SK-N-SH (cell line): ENCODE measurements around the gene IRGC. TPM values are rescaled to one million over a fixed set of nuclear protein-coding genes. Genes with fewer than 3 reads are reported as not detected.
A peak's percentile ranks its signal among the peaks of the same experiment; 100 is the strongest.

Source experiments
- CTCF ChIA-PET: fragments of 300-600, 350-600 bp; formaldehyde crosslinking; extraction: SDS; loops from one replicate; lab custom pipeline; 2021; lab: Yijun Ruan, JAX
- POLR2A ChIA-PET: fragments of 350-600 bp; sonication (Branson Sonifier 250); formaldehyde crosslinking; extraction: SDS; loops from one replicate; lab custom pipeline; 2020; ENCODE audit warnings: antibody characterized with exemption, inconsistent platforms; lab: Yijun Ruan, JAX
- DNase-seq: peaks from one replicate; pipeline ENCODE4 v3.0.0; 2012
- H2AFZ ChIP-seq: fragments of 200-600 bp; sonication (generic); 2 replicates; pipeline ENCODE4 v1.8.1; 2016; ENCODE audit warnings: antibody characterized with exemption, mild to moderate bottlenecking, low read depth
- H3F3A ChIP-seq: fragments of 200-600 bp; sonication (generic); replicated peaks from 2 replicates; pipeline ENCODE3; 2016; ENCODE audit warnings: antibody characterized with exemption, mild to moderate bottlenecking; ENCODE audit not compliant: insufficient read depth
- H3K27ac ChIP-seq, 2 experiments: fragments of 200-500 bp in 1 of 2; fragments of 200-600 bp in 1 of 2; sonication (Bioruptor generic) in 1 of 2; sonication (generic), shearing (Covaris generic) in 1 of 2; 2 replicates each; pipeline versions ENCODE4 v1.5.1 to v1.6.1; 2014 to 2016; ENCODE audit warnings: low read depth in 2 of 2, inconsistent platforms in 1 of 2, low read length in 1 of 2, mild to moderate bottlenecking in 1 of 2, mixed read lengths in 1 of 2
- H3K27me3 ChIP-seq: fragments of 200-600 bp; sonication (generic), shearing (Covaris generic); 2 replicates; pipeline ENCODE4 v1.6.1; 2016; ENCODE audit warnings: mixed run types; ENCODE audit not compliant: insufficient read depth
- H3K36me3 ChIP-seq, 2 experiments: fragments of 200-500 bp in 1 of 2; fragments of 200-600 bp in 1 of 2; sonication (Bioruptor generic) in 1 of 2; sonication (generic) in 1 of 2; replicated peaks in 1 of 2; 2 replicates each; pipeline versions ENCODE3 to v1.5.1; 2014 to 2016; ENCODE audit warnings: low read length in 1 of 2, mild to moderate bottlenecking in 1 of 2; ENCODE audit not compliant: insufficient read depth in 2 of 2, control insufficient read depth in 1 of 2
- H3K4me1 ChIP-seq, 2 experiments: fragments of 200-500 bp in 1 of 2; fragments of 200-600 bp in 1 of 2; sonication (Bioruptor generic) in 1 of 2; sonication (generic), shearing (Covaris generic) in 1 of 2; 2 replicates each; pipeline versions ENCODE4 v1.5.1 to v1.6.1; 2014 to 2016; ENCODE audit warnings: low read depth in 1 of 2, low read length in 1 of 2, mixed run types in 1 of 2; ENCODE audit not compliant: insufficient read depth in 2 of 2, control insufficient read depth in 1 of 2
- H3K4me2 ChIP-seq: fragments of 200-600 bp; sonication (generic), shearing (Covaris generic); 2 replicates; pipeline ENCODE4 v1.6.1; 2017; ENCODE audit warnings: mixed run types
- H3K4me3 ChIP-seq, 2 experiments: fragments of 200-500 bp in 1 of 2; fragments of 200-600 bp in 1 of 2; sonication (Bioruptor generic) in 1 of 2; sonication (generic), shearing (Covaris generic) in 1 of 2; 2 replicates each; pipeline versions ENCODE4 v1.5.1 to v1.8.1; 2014 to 2016; ENCODE audit warnings: low read depth in 2 of 2, inconsistent platforms in 1 of 2, low read length in 1 of 2, mild to moderate bottlenecking in 1 of 2, mixed read lengths in 1 of 2, moderate library complexity in 1 of 2
- H3K79me2 ChIP-seq: fragments of 200-600 bp; sonication (generic); 2 replicates; pipeline ENCODE4 v1.8.1; 2017; ENCODE audit warnings: mild to moderate bottlenecking; ENCODE audit not compliant: insufficient read depth
- H3K9ac ChIP-seq: fragments of 200-600 bp; sonication (generic); 2 replicates; pipeline ENCODE4 v1.6.1; 2017; ENCODE audit warnings: mixed run types
- H3K9me2 ChIP-seq: fragments of 200-600 bp; sonication (generic); 2 replicates; pipeline ENCODE4 v1.6.1; 2017; ENCODE audit warnings: mixed run types
- H3K9me3 ChIP-seq: fragments of 200-600 bp; sonication (generic); 2 replicates; pipeline ENCODE4 v1.6.1; 2017; ENCODE audit warnings: mixed run types, mild to moderate bottlenecking, moderate library complexity
- H4K20me1 ChIP-seq: fragments of 200-600 bp; sonication (generic); 2 replicates; pipeline ENCODE4 v1.6.1; 2017; ENCODE audit warnings: mild to moderate bottlenecking, mixed run types; ENCODE audit not compliant: insufficient read depth
- EZH2phosphoT487 ChIP-seq: fragments of 200-600 bp; sonication (generic); IDR thresholded peaks from 2 replicates; pipeline ENCODE4 v1.6.1; 2017; ENCODE audit warnings: low read depth, mixed run types, mild to moderate bottlenecking, antibody characterized with exemption, moderate library complexity, borderline replicate concordance
- FOSL2 ChIP-seq: IDR thresholded peaks from 2 replicates; pipeline ENCODE4 v1.4.0; 2012; ENCODE audit warnings: low read depth, mild to moderate bottlenecking, moderate library complexity, borderline replicate concordance
- FOXM1 ChIP-seq: IDR thresholded peaks from 2 replicates; pipeline ENCODE4 v1.4.0; 2012; ENCODE audit warnings: low read depth, mild to moderate bottlenecking
- GATA2 ChIP-seq: sonication (generic); formaldehyde crosslinking; IDR thresholded peaks from 2 replicates; pipeline ENCODE4 v1.5.0; 2020; ENCODE audit warnings: mild to moderate bottlenecking, missing genetic modification reagents
- JUND ChIP-seq: IDR thresholded peaks from 2 replicates; pipeline ENCODE4 v1.4.0; 2012
- MEF2A ChIP-seq: IDR thresholded peaks from 2 replicates; pipeline ENCODE4 v1.4.0; 2012; ENCODE audit warnings: low read depth, borderline replicate concordance
- MXI1 ChIP-seq: IDR thresholded peaks from 2 replicates; pipeline ENCODE4 v1.6.1; 2012; ENCODE audit warnings: mild to moderate bottlenecking, low read depth, low read length, improper control_type of control experiment
- NFIC ChIP-seq: IDR thresholded peaks from 2 replicates; pipeline ENCODE4 v1.4.0; 2012; ENCODE audit warnings: borderline replicate concordance
- NRF1 ChIP-seq: IDR thresholded peaks from 2 replicates; pipeline ENCODE4 v1.6.1; 2012; ENCODE audit warnings: low read depth, mild to moderate bottlenecking, low read length
- PBX3 ChIP-seq: IDR thresholded peaks from 2 replicates; pipeline ENCODE4; 2012
- RCOR1 ChIP-seq: fragments of 150-350 bp; IDR thresholded peaks from 2 replicates; pipeline ENCODE4 v1.6.1; 2017; ENCODE audit warnings: antibody characterized with exemption, low read length
- RFX5 ChIP-seq: IDR thresholded peaks from 2 replicates; pipeline ENCODE4 v1.6.1; 2012; ENCODE audit warnings: mild to moderate bottlenecking, improper control_type of control experiment, low read length
- SIN3A ChIP-seq: IDR thresholded peaks from 2 replicates; pipeline ENCODE4 v1.6.1; 2012; ENCODE audit warnings: low read depth, mild to moderate bottlenecking, low read length, moderate library complexity, borderline replicate concordance
- SMC3 ChIP-seq: IDR thresholded peaks from 2 replicates; pipeline ENCODE4 v1.6.1; 2012; ENCODE audit warnings: low read depth, low read length, improper control_type of control experiment
- TCF12 ChIP-seq: IDR thresholded peaks from 2 replicates; pipeline ENCODE4 v1.4.0; 2012
- USF2 ChIP-seq: fragments of 150-350 bp; IDR thresholded peaks from 2 replicates; pipeline ENCODE4 v1.6.1; 2017; ENCODE audit warnings: antibody characterized with exemption, low read length, low read depth, borderline replicate concordance
- WGBS: methylation state at CpG from one replicate; pipeline ENCODE4 v1.1.6; 2017; ENCODE audit warnings: low lambda C conversion rate; 5-methylcytosine and 5-hydroxymethylcytosine counted together
- polyA plus RNA-seq, 3 experiments: library from polyadenylated mRNA; depleted of rRNA; stranded (reverse); fragments of >200 nt; gene quantifications; 2 replicates each; pipeline ENCODE4 v1.2.3, GENCODE V29; 2012

Gene IRGC
- polyA plus RNA-seq, 1 of the 3 experiments (the other 2 are of a cell fraction): not detected

GRCh38 chr19:43741075-43741825 lies 25.4 kb downstream of the IRGC start:
- ChIA-PET CTCF (interaction anchor here (0.8 to 2.9 kb wide), 5 partner anchors 9 to 69 kb away, joined by 3 to 8 read pairs (median 3); no protein-coding TSS in a partner anchor), POLR2A (no interaction called here)
- Histone ChIP-seq H3K9ac (no peak overlapping the region), H3K27me3 (no peaks in the 10 kb centered on the region), H3K36me3 (peaks cover 67 to 68% of the 10 kb centered on the region in 2 experiments), H2AFZ (no peak overlapping the region), H3F3A (peaks cover 16% of the 10 kb centered on the region), H3K27ac (no peak overlapping the region), H3K4me2 (no peak overlapping the region), H3K9me3 (no peaks in the 10 kb centered on the region), H3K4me3 (no peak overlapping the region), H4K20me1 (no peaks in the 10 kb centered on the region), H3K9me2 (no peaks in the 10 kb centered on the region), H3K79me2 (no peaks in the 10 kb centered on the region), H3K4me1 (no peaks in the 10 kb centered on the region)
- TF ChIP-seq NRF1 (no peak), SIN3A (no peak), EZH2phosphoT487 (no peak), TCF12 (no peak), FOSL2 (no peak), MXI1 (no peak), FOXM1 (no peak), RCOR1 (no peak), GATA2 (no peak), SMC3 (no peak), JUND (no peak), RFX5 (no peak), PBX3 (no peak)
- 88% methylated on average over 10 of the region's 10 CpGs for WGBS
- DNase-seq: no peak

- H2AFZ ChIP-seq: no peak overlapping the region
- H3K27ac ChIP-seq: no peak overlapping the region
- H3K4me3 ChIP-seq: no peak overlapping the region
- no peak for DNase-seq
- peaks cover 16% of the 10 kb centered on the region for H3F3A ChIP-seq
- no peak for TF ChIP-seq SIN3A
- no peak for TF ChIP-seq EZH2phosphoT487
- no peak for TF ChIP-seq USF2
- TF ChIP-seq MEF2A: no peak
- TF ChIP-seq FOSL2: peak; percentile 16; the same call in 1 of the 2 replicates
- peak; percentile 21; the same call in 1 of the 2 replicates for TF ChIP-seq NFIC
- ChIA-PET POLR2A (interaction anchor here (0.6 kb wide), 1 partner anchor 11 kb away, joined by 3 read pairs; no protein-coding TSS in a partner anchor), CTCF (interaction anchor here (0.7 to 5.5 kb wide), 6 partner anchors 11 to 69 kb away, joined by 3 to 79 read pairs (median 18); partner anchors contain the start of genes KCNN4 and SMG9)
- H3K9me2 ChIP-seq: no peaks in the 10 kb centered on the region
- no peaks in the 10 kb centered on the region for H3K4me1 ChIP-seq
- no peaks in the 10 kb centered on the region for H3K27me3 ChIP-seq
- H3K9ac ChIP-seq: no peak overlapping the region
- no peaks in the 10 kb centered on the region for H4K20me1 ChIP-seq
- no peaks in the 10 kb centered on the region for H3K79me2 ChIP-seq
- 94% methylated on average over 3 of the region's 3 CpGs for WGBS
- no peaks in the 10 kb centered on the region for H3K9me3 ChIP-seq
- H3K36me3 ChIP-seq: peaks cover 68 to 72% of the 10 kb centered on the region in 2 experiments
- H3K4me2 ChIP-seq: no peak overlapping the region
These were observed 27.2 kb downstream of the IRGC start for GRCh38 chr19:43743059-43743458.
